Measurements from ENCODE around the gene OR10A7. TPM values are rescaled to one million over a fixed set of nuclear protein-coding genes. Genes with fewer than 3 reads are reported as not detected.

Gene OR10A7
- total RNA-seq, 2 experiments from 2014 or later: not detected

DNA sequence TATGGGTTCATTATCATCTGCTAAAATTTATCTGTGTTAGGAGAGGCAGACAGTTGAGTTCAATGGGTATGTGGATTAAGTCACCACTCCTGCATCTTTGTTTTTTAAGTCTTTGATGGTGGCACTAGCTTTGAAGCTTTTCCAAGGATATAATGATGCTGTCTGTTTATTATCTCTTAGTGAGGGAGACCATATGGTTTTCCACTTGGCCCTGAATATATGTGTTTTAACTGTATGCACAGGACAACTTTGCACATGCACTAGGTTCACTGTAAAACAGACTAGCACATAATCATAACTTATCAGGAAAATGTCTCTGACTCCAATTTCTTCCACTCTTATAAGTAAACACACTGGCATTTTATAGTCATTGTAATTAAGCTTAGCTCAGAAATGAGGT is 32.5 kb downstream of the OR10A7 start:
- peaks cover 15% of the 10 kb centered on the region for H3K27me3 Mint-ChIP-seq (ENCODE audit: low read depth)
- no peaks in the 10 kb centered on the region for H3K4me1 Mint-ChIP-seq (ENCODE audit: low read depth)
- no peak overlapping the region for H3K4me3 Mint-ChIP-seq
- H3K27ac Mint-ChIP-seq: no peak overlapping the region
- H3K9me3 Mint-ChIP-seq: no peaks in the 10 kb centered on the region
- H3K36me3 Mint-ChIP-seq (ENCODE audit: low read depth): no peaks in the 10 kb centered on the region
- intact Hi-C loops (cut with micrococcal nuclease): no loop called here
- no peak for DNase-seq
- CTCF ChIA-PET: no interaction called here

DNA sequence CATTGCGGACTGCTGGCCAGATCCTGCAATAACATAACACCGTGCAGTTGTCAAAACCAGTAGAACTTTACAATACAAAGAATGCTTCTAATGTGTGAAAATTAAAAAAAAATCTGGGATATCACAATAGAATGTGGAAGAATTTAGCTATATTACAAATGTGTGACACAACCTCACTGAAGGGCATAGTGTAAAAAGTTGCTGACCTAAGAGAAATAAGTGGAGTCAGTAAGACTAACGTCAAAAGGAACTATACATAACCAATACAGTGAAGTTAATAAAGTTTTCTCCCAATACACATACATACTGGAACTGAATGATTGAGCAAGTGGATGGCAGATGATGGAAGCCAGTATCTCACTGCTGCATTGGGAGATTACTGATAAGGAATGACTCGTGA is 36.0 kb downstream of the OR10A7 start:
- intact Hi-C loops (cut with micrococcal nuclease): no loop called here
- Mint-ChIP-seq H3K27me3 (ENCODE audit: low read depth) (peaks cover 15% of the 10 kb centered on the region), H3K4me3 (no peak overlapping the region), H3K36me3 (ENCODE audit: low read depth) (no peaks in the 10 kb centered on the region), H3K27ac (no peak overlapping the region), H3K9me3 (no peaks in the 10 kb centered on the region), H3K4me1 (ENCODE audit: low read depth) (no peaks in the 10 kb centered on the region)
- CTCF ChIA-PET: no interaction called here
- DNase-seq: no peak

DNA sequence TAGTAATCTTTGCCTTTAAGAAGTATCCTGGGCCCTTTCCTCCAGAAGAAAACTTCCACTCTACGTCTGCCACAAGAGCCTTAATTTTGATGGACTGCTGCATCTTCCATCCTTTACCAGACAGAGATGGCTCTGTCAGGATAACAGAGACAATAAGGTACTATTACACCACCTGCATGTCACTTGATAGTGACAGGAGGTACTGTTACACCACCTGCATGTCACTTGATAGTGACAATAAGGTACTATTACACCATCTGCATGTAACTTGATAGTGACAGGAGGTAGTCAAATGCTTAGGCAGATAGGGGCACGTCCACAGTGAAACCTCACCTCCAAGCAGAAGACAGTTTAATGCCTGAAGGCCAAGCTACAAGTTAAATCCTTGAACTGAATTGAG is 37.5 kb downstream of the OR10A7 start:
- intact Hi-C loops (cut with micrococcal nuclease): no loop called here
- Mint-ChIP-seq H3K4me1 (ENCODE audit: low read depth) (no peaks in the 10 kb centered on the region), H3K9me3 (no peaks in the 10 kb centered on the region), H3K27ac (no peak overlapping the region), H3K36me3 (ENCODE audit: low read depth) (no peaks in the 10 kb centered on the region), H3K4me3 (no peak overlapping the region), H3K27me3 (ENCODE audit: low read depth) (peaks cover 11% of the 10 kb centered on the region)
- CTCF ChIA-PET: interaction anchor here (0.7 kb wide), 1 partner anchor 26 kb away, joined by 3 read pairs; no protein-coding TSS in a partner anchor
- no peak for DNase-seq

Other genes with a start within 250 kb of the OR10A7 start
- 10 to 100 TPM; 43.9 to 45.1 TPM for gene TESPA1, start 236.3 kb upstream of the OR10A7 start, total RNA-seq
- not detected for gene NEUROD4, start 201.1 kb upstream of the OR10A7 start, total RNA-seq
- gene OR9K2, start 94.6 kb upstream of the OR10A7 start, total RNA-seq: not detected
- not detected for gene OR6C74, start 23.6 kb downstream of the OR10A7 start, total RNA-seq
- gene OR6C6, start 75.5 kb downstream of the OR10A7 start, total RNA-seq: not detected
- not detected for gene OR6C1, start 93.3 kb downstream of the OR10A7 start, total RNA-seq
- not detected for gene OR6C3, start 109.7 kb downstream of the OR10A7 start, total RNA-seq
- gene OR6C75, start 141.9 kb downstream of the OR10A7 start, total RNA-seq: not detected
- not detected for gene OR6C65, start 179.5 kb downstream of the OR10A7 start, total RNA-seq
- not detected for gene OR6C76, start 205.2 kb downstream of the OR10A7 start, total RNA-seq
- not detected for gene OR6C2, start 223.1 kb downstream of the OR10A7 start, total RNA-seq
- gene OR6C70, start 249.1 kb downstream of the OR10A7 start, total RNA-seq: not detected